Iris pigment epithelial cell (primary cell): Measurements from ENCODE around the gene GMEB1.
A peak's percentile ranks its signal among the peaks of the same experiment; 100 is the strongest.
"Not testable (repeated sequence)": the region's sequence is repeated elsewhere in the genome, so short reads cannot be mapped to it uniquely, and the experiment has no call there.

Experiments
- DNase-seq: peaks from one replicate; pipeline ENCODE4 v3.0.0-alpha.2; 2011; ENCODE audit warnings: low read depth

The GMEB1 gene

DNA sequence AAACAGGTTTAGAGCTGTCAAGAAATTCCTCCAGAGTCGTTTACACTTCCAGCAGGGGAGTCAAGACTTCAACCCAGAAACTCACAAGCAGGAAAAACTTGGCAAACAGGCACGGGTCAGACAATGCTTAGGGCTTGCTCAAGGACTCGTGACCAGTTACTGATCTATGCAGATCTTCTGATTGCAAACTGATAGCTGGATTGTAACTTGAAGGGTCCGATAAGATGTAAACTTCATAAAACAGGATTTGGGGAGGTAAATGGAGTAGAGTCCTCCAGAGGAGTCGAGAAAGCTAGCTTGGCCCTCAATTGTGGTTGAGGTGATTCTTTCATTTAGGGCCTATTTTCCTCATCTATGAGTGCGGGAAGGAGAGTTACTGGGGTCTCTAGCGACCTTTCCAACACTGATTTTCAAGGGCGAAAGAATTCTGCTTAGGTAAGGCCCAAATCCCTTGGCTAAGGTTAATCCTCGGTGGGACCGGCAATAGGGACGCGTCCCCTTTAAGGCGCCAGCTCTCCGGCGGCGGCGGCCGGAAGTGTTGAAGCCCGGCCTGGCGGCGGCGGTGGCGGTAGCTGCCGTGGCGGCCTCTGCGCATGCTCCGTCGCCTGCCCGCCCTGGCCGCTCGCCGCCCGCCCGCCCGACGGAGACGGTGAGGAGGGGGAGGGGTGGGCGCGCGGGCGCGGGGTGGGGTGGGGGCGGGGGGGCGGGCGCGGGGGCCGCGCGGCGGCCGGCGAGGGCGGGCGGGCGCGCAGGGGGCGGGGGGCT is at the start of gene GMEB1:
Gene GMEB1 (plus strand): TSS at position 594 of the 765 bp plus-strand sequence. CDS start 14,829 bp downstream, outside the sequence.
- peak; percentile 83 for DNase-seq

DNA sequence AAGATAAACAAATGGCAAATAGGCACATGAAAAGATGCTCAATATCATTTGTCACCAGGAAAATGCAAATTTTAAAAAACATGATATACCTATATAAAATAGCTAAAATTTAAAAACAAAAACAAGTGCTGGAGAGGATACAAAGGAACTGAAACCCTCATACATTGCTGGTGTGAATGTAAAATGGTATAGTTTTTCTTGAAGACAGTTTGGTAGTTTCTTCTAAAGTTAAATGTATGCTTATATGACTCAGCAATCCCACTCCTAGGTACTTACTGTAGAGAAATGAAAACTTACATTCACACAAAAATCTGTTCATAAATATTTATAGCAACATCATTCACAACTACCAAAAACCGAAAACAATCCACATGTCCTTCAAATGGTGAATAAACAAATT is 36.9 kb upstream of the GMEB1 start:
- no peak for DNase-seq

GRCh38 chr1:28632560-28632959 is 36.0 kb upstream of the GMEB1 start:
- DNase-seq, result no peak

GRCh38 chr1:28640766-28641165 is 27.8 kb upstream of the GMEB1 start:
- peak; percentile 23 for DNase-seq

DNA sequence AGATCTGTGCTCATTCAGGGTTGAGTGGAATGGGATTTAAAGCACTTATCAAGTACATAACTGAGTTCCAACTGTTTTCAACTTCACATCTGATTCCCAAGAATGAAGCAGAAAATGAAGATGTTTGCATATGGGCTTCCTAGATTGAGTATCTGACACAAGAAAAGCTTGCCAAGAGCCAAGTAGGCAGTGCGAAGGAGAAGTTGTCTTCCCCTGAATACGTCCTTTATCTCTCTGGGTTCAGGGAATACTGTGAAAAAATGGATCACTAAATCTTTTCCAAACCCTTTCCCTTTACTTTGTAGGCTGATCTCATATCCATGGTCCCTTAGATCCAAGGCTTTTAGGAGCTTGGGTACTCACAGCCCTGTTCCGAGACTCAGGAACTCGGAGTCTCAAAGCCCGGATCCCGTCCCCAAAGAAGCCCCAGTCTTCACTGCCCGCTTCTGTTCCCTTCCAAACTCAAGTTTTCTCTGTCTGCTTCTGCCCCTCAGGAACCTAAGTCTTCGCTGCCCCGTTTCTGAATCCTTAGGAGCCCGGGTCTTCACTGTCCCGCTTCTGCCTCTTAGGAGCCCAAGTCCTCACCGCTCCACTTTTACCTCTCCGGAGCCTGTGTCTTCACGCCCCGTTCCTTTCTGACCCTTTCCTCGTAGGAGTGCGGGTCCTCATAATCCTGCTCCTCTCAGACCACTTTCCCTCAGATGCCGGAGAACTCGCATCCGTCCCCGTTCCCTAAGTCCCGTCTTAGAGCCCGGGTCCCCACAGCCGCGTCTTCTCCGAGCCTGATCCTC is 26.3 kb upstream of the GMEB1 start:
- peak; percentile 41 for DNase-seq

GRCh38 chr1:28642847-28643635 is 25.5 kb upstream of the GMEB1 start, which contains the start of gene TAF12:
TSS of gene TAF12 (minus strand) at chr1:28643067. CDS start at chr1:28622081, 20,986 bp downstream.
- peak; percentile 97 for DNase-seq

DNA sequence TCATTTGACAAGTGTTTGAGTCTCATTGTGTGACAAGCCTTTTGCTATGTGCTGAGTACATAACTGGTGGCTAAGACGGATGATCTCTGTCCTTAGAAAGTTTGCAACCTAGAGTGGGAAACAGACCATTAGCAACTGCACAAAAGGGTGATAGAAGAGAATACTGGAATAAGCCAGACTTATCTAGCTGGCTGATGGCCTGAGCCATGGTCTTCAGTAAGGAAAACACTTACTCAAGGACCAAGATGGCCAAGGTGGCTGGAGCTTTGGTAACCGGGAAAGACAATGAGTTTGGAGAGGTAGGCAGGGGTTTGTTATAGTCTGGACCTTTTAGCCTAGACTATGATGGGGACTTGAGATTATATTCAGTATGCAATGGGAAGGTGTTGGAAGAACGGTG is 24.1 kb upstream of the GMEB1 start:
- no peak for DNase-seq

GRCh38 chr1:28645406-28645805 is 23.2 kb upstream of the GMEB1 start:
- DNase-seq, result not testable (repeated sequence)

DNA sequence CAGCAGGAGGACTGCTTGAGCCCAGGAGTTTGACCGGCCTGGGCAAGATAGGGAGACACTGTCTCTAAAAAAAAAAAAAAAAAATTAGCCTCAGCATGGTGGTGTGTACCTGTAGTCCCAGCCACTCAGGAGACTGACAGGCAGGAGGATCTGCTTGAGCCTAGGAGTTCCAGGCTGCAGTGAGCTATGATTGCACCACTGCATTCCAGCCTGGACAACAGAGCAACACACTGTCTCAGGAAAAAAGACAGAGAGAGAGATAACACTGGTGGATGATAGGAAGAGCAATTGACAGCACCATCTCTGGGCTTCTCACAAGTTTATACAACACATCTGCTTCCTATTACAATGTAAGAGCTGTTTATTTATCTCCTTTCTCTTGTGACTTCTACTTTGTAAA is 22.5 kb upstream of the GMEB1 start:
- peak; percentile 70 for DNase-seq

- DNase-seq, result peak; percentile 93
Measured at GRCh38 chr1:28648008-28648473, 20.5 kb upstream of the GMEB1 start.

DNA sequence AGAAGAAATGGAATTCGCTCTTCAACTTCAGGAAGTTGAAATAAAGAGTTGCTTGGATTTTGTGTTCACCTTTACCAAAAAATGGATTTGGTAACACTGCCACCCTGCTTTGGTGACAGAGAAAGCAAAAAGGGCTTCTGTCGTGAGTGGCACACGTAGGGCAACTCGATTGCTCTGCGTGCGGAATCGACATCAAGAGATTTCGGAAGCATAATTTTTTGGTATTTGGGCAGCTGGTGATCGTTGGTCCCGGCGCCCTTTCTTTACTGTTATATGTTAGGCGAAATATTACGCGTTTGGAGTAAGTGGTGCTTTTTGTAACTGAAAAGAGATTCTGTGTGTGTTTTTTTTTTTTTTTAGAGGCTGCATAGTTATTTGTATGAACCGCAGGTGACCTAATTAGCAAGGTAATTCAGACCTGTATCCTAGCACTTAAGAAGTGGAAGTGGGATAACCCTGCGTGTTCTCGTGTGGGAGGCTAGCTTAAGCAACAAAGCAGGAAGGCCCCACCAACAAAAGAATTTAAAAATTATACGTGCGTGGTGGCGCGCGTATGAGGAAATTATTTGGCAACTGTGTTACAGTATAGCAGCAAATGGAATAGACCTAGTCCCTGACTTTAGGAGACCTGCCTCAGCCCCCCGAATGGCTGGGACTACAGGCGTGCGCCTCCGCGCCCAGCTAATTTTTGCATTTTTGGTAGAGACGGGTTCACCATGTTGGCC is 19.9 kb upstream of the GMEB1 start, which contains the start of gene RNU11:
Gene RNU11 (plus strand): TSS at position 127 of the 725 bp plus-strand sequence.
- peak; percentile 98 for DNase-seq

DNA sequence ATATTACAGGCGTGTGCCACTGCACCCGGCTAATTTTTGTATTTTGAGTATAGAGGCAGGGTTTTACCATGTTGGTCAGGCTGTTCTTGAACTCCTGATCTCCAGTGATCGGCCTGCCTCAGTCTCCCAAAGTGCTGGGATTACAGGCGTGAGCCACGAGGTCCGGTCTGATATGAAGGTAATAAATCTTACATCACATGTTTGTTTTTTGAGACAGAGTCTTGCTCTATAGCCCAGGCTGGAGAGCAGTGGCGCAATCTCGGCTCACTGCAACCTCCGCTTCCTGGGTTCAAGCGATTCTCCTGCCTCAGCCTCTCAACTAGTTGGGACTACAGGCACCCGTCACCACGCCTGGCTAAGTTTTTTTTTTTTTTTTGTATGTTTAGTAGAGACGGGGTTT is 15.5 kb upstream of the GMEB1 start:
- not testable (repeated sequence) for DNase-seq

DNA sequence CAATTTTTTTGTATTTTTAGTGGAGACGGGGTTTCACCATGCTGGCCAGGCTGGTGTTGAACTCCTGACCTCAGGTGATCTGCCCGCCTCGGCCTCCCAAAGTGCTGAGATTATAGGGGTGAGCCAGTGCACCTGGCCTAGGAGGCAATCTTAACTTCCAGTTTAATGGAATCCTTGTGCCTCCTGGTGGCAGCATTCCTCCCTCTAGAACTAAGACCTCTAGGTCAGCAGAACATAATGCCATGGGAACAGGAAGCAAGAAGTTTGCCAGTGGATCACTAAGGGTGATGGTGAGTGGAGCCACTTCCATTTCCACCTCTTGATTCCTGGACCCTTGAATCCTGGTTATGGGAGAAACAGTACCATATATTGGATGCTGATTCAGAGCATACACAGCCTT is 14.7 kb upstream of the GMEB1 start:
- peak; percentile 28 for DNase-seq

- not testable (repeated sequence) for DNase-seq
Measured at GRCh38 chr1:28655448-28656311, 12.9 kb upstream of the GMEB1 start.

- no peak for DNase-seq
Measured at GRCh38 chr1:28656335-28656734, 12.2 kb upstream of the GMEB1 start.

GRCh38 chr1:28663871-28664470 is 4.6 kb upstream of the GMEB1 start:
- DNase-seq, result no peak

- no peak for DNase-seq
Measured at GRCh38 chr1:28666806-28667205, 1.8 kb upstream of the GMEB1 start.

GRCh38 chr1:28668956-28669723 is 556 bp downstream of the GMEB1 start:
- DNase-seq, result peak; percentile 44

GRCh38 chr1:28671254-28671780 is 2.7 kb downstream of the GMEB1 start:
- no peak for DNase-seq
